Hepatic stellate cell (primary cell): ENCODE measurements around the gene SIGLEC9.
A peak's percentile ranks its signal among the peaks of the same experiment; 100 is the strongest.

ENCODE experiments used
- DNase-seq: peaks from one replicate; pipeline ENCODE4 v3.0.0; 2011; ENCODE audit warnings: low spot score

Gene SIGLEC9

DNA sequence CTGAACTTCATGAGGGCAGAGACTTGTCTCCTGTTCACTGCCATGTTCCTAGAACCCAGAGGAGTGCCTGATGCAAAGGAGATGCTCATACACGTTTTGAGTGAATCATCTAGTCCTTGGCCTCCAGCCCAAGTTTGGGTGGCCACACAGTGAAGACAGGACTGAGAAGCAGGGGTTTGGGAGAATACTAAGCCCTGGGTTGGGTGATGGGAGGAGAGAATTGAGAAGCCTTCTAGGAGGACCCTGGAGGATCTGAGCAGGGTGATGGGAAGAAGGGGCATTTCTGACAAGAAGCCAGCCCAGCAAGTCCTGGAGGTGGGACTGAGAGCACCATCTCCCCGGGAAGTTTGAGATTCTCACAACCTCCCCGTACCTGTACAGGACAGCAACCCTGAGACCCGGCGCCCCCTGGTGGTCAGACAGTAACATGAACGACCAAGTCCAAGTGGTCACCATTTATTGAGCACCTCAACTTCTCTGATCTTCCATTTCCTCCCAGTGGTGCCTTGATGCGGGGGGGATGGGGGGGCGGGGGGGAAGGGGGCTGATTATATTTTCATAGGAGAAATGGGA lies 27.5 kb upstream of the SIGLEC9 start:
- DNase-seq: peak; percentile 52

DNA sequence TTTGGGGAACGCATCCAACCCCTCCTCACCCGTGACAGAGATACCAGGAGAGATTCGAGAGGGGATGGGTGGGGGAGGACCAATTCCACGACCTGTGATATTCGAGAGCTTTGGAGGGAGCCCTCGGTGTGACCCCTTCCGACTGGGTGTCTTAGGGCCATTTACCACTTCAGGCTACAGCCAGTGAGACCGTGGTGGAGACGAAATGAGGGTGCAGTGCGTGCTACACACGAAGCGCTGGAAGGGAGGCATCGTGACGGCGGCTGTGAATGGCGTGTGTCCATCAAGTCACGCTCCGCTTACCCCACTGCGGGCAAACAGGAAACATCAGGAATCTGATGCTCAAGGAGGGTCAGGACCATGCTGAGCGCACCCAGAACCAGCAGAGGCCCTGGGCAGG lies 26.9 kb upstream of the SIGLEC9 start:
- no peak for DNase-seq

- no peak for DNase-seq
Observed at GRCh38 chr19:51098365-51099046, 26.2 kb upstream of the SIGLEC9 start.

- DNase-seq: no peak
Observed at GRCh38 chr19:51099047-51099382, 25.7 kb upstream of the SIGLEC9 start.

- DNase-seq: no peak
Observed at GRCh38 chr19:51100601-51101000, 24.1 kb upstream of the SIGLEC9 start.

DNA sequence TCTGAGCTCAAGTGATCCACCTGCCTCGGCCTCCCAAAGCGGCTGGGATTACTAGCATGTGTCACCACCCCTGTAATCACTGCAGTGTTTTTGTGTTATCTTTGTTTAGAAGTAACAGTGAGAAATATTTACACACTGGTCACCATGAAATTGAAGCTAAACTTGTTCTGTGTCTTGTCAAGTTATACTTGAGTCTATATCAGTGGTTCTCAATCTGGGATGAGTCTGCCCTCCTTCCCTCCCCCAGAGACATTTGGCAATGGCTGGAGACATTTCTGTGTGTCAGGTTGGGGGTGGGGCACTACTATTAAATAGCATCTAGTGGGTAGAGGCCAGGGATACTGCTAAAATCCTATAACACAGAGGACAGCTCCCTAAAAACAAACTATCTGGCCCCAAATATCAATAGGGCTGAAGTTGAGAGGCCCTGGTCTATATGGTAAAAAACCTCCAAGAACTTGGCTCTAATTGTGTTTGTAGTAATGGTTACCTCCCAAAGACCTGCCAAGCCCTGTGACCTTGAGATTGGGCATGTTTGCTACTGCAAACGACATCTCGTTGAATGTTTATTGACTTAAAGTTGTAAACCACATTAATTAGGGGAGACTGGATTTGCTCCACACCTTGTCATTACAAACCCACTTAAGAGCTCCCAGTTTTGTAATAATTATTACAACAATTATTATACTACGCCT lies 23.4 kb upstream of the SIGLEC9 start:
- DNase-seq: no peak

GRCh38 chr19:51102991-51103390 lies 21.7 kb upstream of the SIGLEC9 start:
- DNase-seq: no peak

GRCh38 chr19:51103926-51104341 lies 20.8 kb upstream of the SIGLEC9 start:
- no peak for DNase-seq

DNA sequence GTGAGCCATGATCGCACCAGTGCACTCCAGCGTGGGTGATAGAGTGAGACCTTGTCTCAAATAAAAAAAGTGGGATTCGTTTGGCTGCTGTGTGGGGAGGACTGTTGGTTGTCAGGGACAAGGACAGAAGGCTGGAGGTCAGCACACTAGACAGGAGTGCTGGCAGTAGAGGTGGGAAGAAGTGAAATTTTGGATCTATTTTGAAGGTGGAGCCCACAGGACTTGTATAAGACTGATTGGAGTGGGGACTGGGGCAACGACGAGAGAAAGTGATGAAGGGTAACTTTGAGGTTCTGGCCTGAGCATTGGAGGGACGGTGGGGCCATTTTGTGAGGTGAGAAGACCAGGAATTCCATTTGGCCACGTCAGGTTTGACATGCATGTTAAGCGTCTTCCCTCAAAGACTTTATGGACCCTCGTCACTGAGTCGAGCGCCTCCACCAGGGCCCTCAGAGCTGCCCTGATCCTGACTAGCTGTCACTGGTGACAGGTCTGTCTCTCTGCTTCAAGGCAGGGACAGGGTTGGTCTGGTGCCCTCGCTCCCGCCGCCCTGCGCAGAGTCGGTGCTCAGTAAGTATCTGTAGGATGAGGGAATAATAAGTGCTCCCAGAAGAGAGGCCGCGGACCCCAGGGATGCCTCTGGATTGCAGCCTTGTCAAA lies 17.2 kb upstream of the SIGLEC9 start:
- peak; percentile 31 for DNase-seq

DNA sequence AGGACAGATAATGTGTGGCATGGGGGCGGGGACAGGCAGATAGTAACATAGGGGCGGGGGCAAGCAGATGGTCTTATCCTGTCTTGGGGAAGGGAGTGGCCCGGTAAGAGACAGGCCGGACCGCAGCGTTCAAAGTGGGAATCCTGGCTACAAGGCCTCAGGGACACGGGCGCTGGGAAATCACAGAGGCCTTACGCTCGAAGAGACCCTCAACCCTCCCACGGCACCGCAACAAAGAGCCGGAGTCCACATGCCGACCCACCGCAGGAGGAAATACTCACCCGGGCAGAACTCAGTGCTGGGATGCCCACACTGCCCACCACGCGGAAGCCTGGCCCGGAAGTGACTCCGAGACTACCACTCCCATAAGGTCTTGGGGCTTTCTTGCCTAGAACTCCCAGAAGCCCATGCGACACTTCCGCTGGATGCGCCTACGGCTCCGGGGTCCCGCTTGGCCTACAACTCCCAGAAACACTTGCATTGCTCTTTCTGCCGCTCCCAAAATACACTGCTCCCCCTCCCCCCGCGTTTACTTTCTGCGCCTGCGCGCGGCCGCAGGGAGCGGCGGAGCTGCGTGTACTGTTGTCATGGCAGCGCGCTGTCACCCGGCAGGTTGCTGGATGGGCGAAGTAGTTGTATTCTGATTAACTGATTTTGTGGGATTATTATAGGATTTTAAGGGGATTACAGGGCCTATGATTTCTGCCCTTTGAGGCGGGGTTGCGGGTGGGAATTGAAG lies 16.5 kb upstream of the SIGLEC9 start, which contains the start of gene CTU1:
Gene CTU1 (minus strand): TSS at position 344 of the 739 bp plus-strand sequence. CDS start 3,840 bp downstream, outside the sequence.
- DNase-seq: peak; percentile 98

- no peak for DNase-seq
Observed at GRCh38 chr19:51108805-51109146, 15.9 kb upstream of the SIGLEC9 start.

- DNase-seq: no peak
Observed at GRCh38 chr19:51110666-51110971, 14.1 kb upstream of the SIGLEC9 start.

DNA sequence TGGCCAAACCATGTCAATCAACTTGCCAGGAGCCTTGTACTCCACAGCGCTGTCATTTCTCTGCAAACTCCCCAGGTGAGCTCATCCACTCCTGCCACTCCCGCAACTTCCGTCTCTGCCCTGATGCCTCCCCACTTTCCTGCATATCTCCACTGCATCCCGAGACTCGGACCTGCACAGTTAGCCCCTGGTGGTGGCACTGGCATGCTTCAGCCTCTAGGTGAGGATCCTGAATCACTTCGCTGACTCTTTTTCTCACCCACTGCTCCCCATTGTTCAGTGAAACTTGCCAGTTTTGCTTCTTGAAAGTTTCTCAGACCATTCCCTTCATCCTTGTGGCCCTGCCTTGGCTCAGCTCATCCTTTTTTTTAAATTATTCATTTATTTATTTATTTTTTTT lies 13.1 kb upstream of the SIGLEC9 start:
- no peak for DNase-seq

DNA sequence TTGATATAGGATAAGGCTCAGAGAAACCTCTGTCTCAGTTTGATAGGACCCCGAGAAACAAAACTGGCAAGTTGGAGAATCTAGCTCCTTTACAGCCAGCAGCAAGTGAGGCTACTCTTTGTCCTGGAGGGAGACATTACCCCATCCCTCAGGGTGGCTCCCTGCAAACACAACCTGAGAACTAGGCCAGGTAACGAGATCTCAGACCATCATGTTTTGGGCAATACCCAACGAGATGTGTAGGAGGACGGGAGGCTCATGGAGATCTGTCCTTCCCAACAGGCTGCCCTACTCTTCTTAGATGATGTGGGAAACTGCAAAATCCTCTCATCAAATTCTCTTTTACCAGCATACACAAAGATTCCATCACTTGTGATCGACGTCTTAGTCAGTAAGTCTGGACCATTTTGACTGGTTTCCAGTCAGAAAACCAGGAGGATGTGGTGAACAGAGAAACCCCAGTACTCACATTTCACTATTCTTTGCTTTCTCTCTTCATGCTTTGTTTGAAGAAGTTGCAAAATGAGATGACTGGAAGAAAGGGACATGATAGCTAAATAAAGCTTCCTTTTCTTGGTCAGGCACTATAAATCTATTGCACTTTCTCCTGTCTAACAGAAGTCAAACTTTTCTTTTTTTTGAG lies 10.5 kb upstream of the SIGLEC9 start:
- DNase-seq: no peak

DNA sequence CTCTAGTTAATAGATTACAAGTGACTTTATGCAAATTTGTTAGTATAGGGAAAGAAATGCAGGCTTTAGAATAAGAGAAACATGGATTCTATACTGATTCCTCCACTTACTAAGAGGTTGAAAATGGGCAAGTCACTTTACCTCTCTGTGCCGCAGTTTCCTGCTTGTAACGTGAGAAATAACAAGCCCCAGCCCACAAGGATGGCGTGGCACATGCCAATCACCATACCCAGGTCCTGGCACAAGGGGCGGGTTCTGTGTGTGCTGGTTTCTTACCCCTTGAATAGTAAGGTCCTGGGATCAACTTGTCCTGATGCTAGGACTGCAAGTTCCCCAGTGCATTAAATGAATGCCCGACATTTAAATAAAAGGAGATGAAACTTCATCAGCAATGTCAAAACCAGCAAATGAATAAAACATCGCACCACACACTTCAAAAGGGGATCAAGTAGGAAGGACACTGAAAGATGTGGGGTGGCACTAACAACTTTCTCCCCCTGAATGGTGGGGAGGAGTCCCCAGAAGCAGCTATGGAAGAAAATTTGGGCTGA lies 7.9 kb upstream of the SIGLEC9 start:
- no peak for DNase-seq

DNA sequence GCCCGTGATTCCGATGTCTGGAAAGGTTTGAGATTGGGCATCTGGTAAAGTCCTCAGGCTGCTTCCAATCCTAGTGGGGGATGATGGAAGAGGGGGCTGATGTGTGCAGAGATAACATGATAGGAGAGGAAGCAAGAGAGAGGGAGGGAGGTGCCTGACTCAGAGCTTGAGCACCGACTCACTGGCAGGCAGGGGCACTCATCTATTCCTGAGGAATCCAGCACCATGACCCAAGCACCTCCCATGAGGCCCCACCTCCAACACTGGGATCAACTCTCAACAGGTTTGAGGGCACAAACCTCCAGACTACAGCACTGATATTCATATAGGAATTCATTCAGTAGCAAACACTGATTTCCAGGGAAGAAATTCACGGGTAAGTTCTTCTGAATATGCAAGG lies 5.6 kb upstream of the SIGLEC9 start:
- no peak for DNase-seq

DNA sequence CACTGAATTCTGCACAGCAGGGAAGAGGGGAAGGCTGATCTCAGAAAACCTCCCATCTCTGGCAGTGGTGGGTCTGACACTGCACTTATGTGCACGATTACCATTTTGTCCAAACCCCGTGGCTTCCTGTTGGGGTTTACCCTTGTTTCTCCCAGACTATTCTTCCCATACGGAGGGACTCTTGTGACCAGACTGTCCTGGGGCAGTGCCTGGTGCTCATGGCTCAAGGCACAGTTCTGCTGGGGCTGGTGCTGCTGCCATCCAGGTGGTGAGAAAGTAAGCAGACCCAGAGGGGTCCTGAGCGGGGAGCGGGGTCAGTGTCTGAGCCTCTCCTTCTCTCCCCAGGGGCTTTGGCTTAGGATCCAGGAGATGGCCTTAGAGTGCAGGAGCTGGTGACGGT lies 5.1 kb upstream of the SIGLEC9 start:
- DNase-seq: no peak

GRCh38 chr19:51120160-51120559 lies 4.5 kb upstream of the SIGLEC9 start:
- no peak for DNase-seq

- DNase-seq: no peak
Observed at GRCh38 chr19:51121257-51121656, 3.4 kb upstream of the SIGLEC9 start.

GRCh38 chr19:51122112-51122981 lies 2.4 kb upstream of the SIGLEC9 start:
- DNase-seq: no peak

- DNase-seq: no peak
Observed at GRCh38 chr19:51123381-51123800, 1.3 kb upstream of the SIGLEC9 start.
